ENCODE results near the gene SLC35E1. TPM values are rescaled to one million over a fixed set of nuclear protein-coding genes. Genes with fewer than 3 reads are reported as not detected.
A peak's percentile ranks its signal among the peaks of the same experiment; 100 is the strongest.
"Not testable (repeated sequence)": the region's sequence is repeated elsewhere in the genome, so short reads cannot be mapped to it uniquely, and the experiment has no call there.

SLC35E1 gene
- total RNA-seq, 1 donor from 2014 or later = 33.2 TPM

DNA sequence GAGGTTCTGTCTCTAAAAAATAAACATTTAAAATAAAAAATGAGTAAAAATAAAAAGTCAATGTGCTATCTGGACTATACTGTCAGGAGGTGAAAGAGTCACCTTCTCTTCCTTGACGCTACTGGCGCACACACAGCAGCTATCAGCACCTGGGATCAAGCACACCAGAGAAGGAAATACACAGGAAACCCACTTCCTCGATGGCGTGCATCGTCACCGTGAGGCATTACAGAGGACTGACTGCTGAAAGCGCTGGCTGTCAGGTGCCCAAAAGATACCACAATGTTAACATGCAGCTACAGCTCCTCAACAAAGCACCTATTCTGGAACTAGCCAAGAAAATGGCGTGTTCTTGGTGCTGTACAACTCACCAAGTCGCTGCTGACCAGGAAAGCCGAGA, 6.1 kb downstream of the SLC35E1 start:
- ATAC-seq (peak; percentile 33), DNase-seq (ENCODE audit: low spot score) (no peak)
- intact Hi-C loops (cut with DNase I) = no loop called here

DNA sequence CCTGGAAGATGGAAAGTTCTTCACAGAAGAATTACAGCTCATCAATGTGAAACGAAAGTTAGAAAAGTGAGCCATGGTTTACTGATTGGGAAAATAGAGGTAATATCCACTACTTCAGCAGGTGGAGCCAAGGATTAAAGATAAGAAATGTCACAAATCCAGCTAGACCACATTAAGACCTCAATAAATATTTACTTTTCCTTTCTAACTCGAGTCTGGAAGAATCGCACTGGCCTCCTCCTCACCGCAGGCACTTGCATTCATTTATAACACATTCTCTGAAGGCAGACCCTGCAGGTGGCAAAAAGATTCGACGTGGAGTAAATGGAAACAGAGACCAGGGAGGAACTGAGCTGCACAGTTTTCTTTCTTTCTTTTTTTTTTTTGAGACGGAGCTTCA, 7.4 kb downstream of the SLC35E1 start:
- ATAC-seq = no peak
- intact Hi-C loops (cut with DNase I) = no loop called here
- no peak for DNase-seq (ENCODE audit: low spot score)

DNA sequence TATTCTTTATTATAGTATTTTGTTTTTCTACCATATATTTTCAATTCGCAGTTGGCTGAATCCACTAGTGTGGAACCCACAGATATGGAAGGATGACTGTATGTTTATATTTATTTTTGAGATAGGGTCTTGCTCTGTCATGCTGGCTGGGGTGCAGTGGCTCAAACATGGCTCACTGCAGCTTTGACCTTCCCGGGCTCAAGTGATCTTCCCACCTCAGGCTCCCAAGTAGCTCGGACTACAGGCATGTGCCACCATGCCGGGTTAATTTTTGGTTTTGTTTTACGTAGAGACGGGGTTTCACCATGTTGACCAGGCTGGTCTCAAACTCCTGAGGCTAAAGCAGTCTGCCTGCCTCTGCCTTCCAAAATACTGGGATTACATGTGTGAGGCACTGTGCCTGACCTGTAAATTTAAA, 9.6 kb downstream of the SLC35E1 start:
- ATAC-seq = no peak
- no peak for DNase-seq (ENCODE audit: low spot score)
- intact Hi-C loops (cut with DNase I) = no loop called here

DNA sequence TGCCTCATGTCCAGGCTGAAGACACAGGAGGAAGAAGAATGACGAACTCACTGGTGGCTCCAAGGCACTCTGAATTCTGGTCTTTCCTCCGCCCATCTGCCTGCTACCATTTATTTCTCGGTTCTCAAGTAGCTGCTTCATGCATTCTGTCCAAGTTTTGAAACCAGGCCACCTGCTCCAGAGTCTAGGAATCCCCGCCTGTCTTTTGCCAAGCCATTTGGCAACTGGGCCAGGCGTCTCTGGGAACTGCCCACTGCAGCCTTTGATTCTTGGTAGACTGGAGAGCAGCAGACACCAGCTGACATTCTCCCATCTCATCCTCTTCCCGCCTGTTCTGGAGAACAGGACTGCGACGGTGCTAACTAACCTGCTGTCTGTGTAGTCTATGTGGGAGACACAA, 10.8 kb downstream of the SLC35E1 start:
- ATAC-seq (no peak), DNase-seq (ENCODE audit: low spot score) (no peak)
- intact Hi-C loops (cut with DNase I) = no loop called here

DNA sequence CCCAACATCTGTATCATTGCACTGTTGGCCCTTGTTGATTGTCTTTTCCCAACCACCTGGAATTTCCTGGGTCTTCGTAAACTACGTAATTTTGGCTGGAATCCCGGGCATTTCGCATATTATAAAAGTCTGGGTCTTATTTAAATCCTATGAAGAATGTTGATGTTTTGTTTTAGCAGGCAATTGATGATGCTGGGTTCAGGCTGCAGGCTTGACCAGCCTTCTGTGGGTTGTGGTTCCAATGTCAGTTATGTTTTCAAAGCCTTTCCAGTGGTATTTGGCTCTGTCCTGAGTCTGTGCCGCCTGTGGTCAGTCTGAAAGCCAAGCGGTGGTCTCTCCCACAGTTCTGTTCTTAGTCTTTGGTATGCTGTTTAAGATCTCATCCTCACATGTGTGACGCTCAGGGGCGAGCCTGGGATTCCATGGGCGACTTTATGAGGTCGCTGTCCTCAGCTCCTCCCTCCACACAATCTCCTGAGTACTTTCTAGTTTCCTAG, 12.4 kb downstream of the SLC35E1 start:
- DNase-seq (ENCODE audit: low spot score) = no peak
- ATAC-seq = no peak
- intact Hi-C loops (cut with DNase I) = no loop called here

DNA sequence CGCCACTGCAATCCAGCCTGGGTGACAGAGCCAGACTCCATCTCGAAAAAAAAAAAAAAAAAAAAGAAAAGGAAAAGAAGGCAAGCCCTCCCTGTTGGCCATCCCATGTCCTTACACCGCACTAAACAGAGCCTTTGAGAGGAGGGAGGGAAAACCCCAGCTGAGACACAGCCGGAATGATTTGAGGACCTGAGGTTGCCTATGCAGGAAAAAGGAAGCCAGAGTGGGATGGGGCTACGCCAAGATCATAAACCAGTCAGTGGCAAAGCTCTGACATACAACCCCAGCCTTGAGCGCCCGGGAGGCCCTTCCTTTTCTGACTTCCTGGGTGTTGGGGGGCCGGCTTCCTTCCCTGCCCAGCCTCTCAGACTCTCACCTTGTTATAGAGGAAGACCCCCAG, 17.4 kb downstream of the SLC35E1 start:
- no peak for ATAC-seq
- intact Hi-C loops (cut with DNase I) = no loop called here

DNA sequence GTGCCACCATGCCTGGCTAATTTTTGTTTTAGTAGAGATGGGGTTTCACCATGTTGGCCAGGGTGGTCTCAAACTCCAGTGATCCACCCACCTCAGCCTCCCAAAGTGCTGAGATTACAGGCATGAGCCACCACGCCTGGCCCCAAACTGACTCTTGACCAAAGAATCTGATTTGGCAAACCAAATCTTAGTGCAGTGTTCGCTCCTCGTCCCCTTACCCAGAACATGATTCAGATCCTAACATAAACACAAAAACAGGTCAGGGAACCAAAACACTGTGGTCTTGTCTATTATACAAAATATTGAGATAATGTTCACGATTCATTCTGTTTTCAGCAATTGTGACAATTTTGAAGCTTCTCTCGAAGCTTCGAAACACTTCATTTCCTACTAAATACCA, 20.3 kb downstream of the SLC35E1 start:
- ATAC-seq; DNase-seq (ENCODE audit: low spot score); intact Hi-C loops (cut with DNase I): not testable (repeated sequence)

More for the DNA sequence above, 17.4 kb downstream of the SLC35E1 start:
- DNase-seq (ENCODE audit: low spot score) = no peak

DNA sequence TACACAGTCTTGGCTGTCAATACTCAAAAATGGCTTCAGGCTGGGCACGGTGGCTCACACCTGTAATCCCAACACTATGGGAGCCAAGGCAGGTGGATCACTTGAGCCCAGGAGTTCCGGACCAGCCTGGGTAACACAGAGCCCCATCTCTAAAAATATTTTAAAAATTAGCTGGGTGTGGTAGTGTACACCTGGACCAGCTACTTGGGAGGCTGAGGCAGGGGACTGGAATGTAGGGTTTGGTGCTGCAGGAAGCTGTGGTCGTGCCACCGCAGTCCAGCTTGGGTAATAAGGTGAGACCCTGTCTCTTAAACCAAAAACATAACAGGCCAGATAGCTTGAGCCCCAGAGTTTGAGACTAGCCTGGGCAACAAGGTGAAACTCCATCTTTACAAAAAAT, 23.3 kb downstream of the SLC35E1 start:
- ATAC-seq = no peak
- intact Hi-C loops (cut with DNase I) = no loop called here
- no peak for DNase-seq (ENCODE audit: low spot score)

DNA sequence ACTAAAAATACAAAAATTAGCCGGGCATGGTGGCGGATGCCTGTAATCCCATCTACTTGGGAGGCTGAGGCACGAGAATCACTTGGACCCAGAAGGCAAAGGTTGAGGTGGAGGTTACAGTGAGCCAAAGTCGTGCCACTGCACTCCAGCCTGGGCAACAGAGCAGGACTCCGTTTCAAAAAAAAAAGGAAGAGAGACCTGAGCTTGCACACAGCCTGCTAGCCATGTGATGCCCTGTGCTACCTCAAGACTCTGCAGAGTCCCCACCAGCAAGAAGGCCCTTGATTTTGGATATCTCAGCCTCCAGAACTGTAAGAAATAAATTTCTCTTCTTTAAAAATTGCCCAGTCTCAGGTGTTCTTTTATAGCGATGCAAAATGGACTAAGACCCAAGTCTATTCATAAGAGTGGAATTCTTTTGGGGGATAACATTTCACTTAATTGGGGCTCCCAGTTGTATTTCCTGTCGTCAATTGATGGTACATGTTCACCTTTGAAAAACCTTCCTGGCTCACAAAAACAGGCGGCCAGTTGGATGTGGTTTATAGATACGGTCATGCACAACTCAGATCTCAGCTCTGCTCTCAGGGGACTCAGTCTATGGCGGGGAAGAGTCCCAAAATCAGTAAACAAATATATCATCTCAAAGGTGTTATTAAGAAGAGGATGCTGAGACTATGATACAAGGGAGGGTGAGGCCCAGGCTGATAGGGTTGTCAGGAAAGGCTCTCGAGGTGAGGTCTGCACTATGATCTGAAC, 27.6 kb downstream of the SLC35E1 start:
- no peak for DNase-seq (ENCODE audit: low spot score)
- intact Hi-C loops (cut with DNase I) = no loop called here
- ATAC-seq = no peak

DNA sequence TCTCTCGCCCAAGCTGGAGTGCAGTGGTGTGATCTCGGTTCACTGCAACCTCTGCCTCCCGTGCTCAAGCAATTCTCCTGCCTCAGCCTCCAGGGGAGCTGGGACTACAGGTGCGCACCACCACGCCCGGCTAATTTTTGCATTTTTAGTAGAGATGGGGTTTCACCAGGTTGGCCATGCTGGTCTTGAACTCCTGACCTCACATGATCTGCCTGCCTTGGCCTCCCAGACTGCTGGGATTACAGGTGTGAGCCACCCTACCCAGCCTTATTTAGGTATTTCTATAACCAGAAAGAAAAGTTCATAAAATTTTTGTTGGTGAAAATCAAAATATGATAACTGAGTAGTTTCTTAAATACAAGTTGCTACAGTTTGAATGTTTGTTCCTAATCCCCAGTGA, 28.5 kb downstream of the SLC35E1 start:
- DNase-seq (ENCODE audit: low spot score); intact Hi-C loops (cut with DNase I); ATAC-seq: not testable (repeated sequence)

DNA sequence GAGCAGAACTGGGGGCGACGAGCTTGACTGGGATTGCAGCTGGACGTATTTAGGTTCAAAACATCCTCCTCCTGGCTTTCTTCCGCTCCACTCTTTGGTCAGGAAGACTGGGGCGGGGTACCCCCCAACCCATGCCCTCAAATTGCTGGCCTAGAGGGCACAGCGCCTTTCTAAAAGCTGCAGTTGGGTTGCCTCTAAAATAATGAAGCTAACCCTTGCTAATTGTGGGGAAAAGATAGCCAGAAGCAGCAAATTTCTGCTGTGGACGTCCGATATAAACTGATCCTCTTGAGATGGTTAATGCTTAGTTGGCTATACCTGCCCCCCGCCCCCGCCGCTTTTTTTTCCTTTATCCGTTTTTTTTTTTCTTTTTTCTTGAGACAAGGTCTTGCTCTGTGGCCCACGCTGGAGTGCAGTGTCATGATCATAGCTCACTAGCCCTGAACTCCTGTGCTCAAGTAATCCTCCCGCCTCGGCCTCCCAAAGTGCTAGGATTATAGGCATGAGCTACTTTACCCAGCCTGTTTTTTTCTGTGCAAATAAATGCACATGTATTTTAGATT, 29.2 kb downstream of the SLC35E1 start:
- ATAC-seq (no peak), DNase-seq (ENCODE audit: low spot score) (no peak)
- intact Hi-C loops (cut with DNase I) = no loop called here

DNA sequence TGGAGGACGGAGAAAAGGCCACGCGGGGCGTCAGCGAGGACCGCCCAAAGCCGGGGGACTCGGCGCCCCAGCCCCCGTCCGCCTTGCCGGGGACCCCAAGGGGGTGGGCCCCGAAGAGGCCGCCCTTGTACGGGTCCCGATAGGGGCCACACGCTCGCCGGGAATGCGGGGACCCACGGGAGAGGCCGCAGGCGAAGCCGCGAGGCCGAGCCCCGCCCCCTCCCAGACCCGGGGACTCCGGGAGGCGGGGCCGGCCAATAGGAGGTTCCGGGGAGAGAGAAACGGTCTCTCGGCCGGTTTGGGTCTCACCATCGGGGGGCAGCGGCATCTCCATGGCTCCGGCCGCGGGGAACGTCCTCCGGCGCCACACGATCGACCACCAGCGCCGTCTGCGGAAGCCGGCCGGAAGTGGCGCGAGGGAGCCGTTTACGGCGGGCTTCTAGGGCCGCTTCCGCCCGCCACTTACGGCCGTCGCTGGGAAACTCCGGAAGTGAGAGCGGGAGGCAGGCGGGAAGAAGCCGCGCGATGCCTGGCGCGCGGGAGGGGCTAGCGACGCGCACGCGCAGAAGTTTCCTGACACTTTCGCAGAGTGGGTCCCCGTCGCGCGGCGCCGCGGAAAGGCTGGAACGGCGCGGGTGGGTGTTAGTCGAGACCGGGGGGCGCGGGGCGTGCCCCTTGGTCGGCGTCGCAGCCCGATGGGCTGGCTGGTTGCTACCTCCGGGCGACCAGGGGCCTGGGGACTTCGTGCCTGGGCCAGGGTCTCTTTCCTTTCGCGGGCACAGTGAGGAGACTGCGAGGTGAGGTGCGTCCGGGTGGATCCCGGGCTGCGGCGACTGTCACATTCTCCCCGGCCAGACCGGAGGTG, 29.9 kb downstream of the SLC35E1 start, which contains the start of gene CHERP:
CHERP (minus strand) TSS at position 393 of the 865 bp plus-strand sequence; CDS start at position 334, 59 bp downstream.
- intact Hi-C loops (cut with DNase I) = no loop called here
- peak; percentile 98 for ATAC-seq
- DNase-seq (ENCODE audit: low spot score) = peak; percentile 96

DNA sequence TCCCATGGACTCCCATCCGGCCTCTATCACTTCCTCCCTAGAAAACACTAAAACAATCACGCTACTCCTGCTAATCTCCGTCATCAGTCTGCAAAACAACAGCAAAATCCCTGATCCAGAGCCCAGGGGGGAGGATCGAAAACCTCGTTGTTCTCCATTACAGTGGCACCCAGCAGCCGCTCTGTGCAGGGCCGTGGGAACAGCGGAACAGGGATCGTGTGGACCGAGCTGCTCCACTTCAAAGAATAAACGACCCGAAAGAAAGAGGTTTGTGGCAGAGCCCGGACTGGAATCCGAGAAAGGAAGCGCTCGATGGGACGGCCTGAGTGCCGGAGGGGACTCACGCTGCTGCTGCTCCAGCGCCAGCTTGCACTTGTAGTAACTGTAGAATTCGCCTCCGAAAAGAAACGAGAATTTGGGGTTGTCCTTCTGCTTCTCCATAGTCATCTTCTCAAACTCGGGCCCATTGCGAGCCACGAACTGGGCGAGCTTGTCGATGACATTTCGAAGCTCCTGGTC, 30.6 kb downstream of the SLC35E1 start:
- ATAC-seq = no peak
- no peak for DNase-seq (ENCODE audit: low spot score)
- intact Hi-C loops (cut with DNase I) = no loop called here

DNA sequence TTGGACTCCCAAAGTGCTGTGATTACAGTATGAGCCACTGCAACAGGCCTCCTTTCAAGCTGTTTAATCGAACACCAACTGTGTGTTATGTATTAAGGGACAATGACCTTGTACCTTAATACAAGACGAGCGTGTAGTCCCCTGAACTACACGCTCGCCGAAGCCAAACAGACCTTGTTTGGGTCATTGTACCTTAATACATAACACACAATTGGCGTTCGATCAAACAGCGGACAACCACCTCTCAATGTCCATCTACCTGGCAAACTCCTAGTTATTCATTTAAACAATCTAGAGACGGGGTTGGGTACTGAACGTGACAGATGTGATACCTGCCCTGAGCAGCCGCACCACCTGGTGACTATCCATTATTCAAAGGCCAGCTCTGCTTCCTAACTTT, 31.3 kb downstream of the SLC35E1 start:
- no peak for DNase-seq (ENCODE audit: low spot score)
- intact Hi-C loops (cut with DNase I) = no loop called here
- no peak for ATAC-seq

DNA sequence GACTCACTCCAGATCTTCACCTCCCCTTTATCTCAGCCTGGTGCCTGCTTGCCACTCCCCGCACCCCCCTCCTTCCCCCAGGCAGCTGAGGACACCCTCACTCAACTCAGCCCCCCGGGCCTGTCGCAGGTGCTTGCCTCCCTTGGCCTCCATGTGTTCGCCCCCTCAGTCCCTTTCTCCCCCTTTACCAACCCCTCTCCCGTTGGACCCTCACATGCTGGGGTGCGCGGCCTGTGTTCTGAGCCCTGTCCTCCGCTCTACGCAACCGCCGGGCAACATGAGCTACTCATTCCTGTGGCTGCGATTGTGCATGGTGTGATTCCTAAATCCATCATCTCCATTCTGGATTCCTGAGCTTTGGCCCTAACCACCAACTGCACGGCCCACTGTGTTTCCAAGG, 35.1 kb downstream of the SLC35E1 start:
- intact Hi-C loops (cut with DNase I) = no loop called here
- no peak for ATAC-seq
- no peak for DNase-seq (ENCODE audit: low spot score)

DNA sequence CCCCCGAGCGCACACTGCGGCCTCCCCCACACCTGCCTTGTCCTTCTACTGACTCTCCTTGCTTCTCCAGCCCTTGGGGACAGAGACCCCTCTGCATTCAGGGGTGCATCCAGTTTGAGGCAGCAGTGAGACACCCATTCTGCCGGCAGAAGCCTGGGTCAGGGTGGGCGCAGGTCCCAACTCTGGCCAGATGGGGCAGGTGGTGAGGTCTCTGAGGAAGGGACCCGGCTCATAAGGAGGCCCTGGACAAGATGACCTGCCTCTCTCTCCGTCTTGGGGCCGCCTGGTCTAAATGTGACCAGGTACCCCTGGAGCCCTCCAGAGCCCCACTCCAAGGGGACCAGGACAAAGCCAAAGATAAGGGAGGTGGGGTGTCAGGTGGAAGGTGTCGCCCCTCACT, 36.1 kb downstream of the SLC35E1 start:
- intact Hi-C loops (cut with DNase I) = no loop called here

DNA sequence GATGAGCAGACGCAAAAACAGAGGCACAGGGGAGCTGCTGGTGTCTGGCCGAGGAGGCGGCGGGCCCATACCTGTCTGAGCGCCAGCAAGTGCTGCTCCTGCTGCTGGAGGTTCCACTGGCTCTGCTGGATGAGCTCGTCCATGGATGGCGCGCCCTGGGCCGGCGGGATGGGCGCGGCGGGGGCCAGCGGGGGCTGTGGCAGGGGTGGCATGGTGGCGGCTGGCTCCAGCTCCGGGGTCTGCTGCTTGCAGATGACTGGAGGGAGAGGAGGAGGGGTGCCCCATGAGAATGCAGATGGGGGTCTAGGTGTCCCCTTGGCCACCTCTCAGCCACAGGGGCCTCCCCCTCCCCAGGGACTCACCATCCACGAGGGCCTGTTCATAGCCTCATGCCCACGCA, 36.8 kb downstream of the SLC35E1 start:
- DNase-seq (ENCODE audit: low spot score) (no peak), ATAC-seq (no peak)
- intact Hi-C loops (cut with DNase I) = no loop called here

More for the DNA sequence above, 36.1 kb downstream of the SLC35E1 start:
- ATAC-seq = no peak
- no peak for DNase-seq (ENCODE audit: low spot score)

DNA sequence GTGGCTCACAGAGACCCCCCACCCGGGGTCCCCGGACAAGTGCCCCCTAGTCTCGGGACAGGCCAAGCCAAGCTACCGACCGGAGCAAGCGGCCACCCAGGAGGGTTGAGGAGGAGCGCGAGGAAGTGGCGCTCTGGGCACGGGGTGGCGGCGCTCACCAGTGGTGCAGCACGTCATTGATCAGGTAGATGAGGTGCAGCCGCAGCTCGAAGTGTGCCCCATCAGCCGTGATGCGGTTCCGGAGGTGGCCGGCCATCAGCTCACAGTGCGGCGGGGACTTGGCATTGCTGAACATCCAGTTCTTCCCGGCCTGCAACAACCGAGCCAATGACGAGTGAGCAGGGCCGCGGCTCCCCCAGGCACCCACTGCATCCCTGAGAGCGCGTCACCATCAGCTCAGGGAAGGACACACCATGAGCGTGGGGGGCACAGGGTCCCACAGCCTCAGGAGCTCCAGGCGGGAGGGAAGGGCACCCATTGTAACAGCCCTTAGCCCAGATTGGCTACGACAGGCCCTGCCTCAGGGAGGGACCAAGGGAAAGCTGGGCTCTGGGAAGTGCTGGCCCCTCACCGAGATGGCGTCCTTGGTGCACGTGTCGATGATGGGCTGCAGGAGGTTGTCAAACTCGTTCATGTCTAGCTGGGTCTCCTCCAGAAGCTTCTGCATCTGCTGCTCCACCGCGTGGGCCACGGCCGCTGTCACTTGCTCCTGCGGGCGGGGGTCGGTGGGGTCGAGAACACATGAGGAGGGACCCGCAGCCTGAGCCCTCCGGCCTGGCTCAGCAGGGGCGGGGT, 39.6 kb downstream of the SLC35E1 start:
- DNase-seq (ENCODE audit: low spot score) (no peak), ATAC-seq (no peak)
- intact Hi-C loops (cut with DNase I) = no loop called here

DNA sequence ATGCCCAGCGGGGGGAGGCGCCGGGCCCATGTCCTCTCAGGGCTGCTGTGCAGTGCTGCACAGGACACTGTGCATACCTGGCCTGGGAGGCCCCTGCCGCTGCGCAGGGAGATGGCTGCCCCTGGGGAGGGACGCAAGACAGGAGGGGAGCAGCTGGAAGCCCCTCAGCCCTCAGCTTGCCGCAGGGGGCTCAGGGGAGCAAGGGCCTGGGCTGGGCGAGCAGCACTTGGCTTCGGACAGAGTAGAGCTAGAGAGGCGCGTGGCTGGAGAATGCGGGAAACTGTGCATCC, 40.9 kb downstream of the SLC35E1 start:
- no peak for DNase-seq (ENCODE audit: low spot score)
- no peak for ATAC-seq
- intact Hi-C loops (cut with DNase I) = no loop called here

Data from sciatic nerve (tissue), 2 donors.